ENCODE measurements around the gene RGS9. TPM values are rescaled to one million over a fixed set of nuclear protein-coding genes. Genes with fewer than 3 reads are reported as not detected.
"Not testable (repeated sequence)": the region's sequence is repeated elsewhere in the genome, so short reads cannot be mapped to it uniquely, and the experiment has no call there.

Gene RGS9
- total RNA-seq, 1 donor from 2014 or later, result 8.5 TPM

GRCh38 chr17:65177901-65178300 lies 40.7 kb downstream of the RGS9 start:
- H3K36me3 Mint-ChIP-seq (ENCODE audit: insufficient read depth), result no peaks in the 10 kb centered on the region

DNA sequence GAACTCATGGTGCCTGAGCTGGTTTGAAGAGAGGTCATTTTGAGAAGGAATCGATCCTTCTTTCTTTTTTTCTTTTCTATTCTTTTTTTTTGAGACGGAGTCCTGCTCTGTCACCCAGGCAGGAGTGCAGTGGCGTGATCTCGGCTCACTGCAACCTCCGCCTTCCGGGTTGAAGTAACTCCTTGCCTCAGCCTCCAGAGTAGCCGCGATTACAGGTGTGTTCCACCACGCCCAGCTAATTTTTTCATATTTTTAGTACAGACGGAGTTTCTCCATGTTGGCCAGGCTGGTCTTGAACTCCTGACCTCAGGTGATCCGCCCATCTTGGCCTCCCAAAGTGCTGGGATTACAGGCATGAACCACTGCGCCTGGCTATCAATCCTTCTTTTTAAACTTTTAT lies 43.1 kb downstream of the RGS9 start:
- Mint-ChIP-seq H3K4me1 (ENCODE audit: low read depth) (peaks cover 18% of the 10 kb centered on the region), H3K27me3 (peaks cover 10% of the 10 kb centered on the region), H3K27ac (peak overlapping the region; percentile 24)
- H3K4me3 Mint-ChIP-seq (ENCODE audit: low read depth); H3K36me3 Mint-ChIP-seq (ENCODE audit: insufficient read depth); DNase-seq (ENCODE audit: low spot score, unreplicated experiment); H3K9me3 Mint-ChIP-seq (ENCODE audit: low read depth): not testable (repeated sequence)

More at GRCh38 chr17:65177901-65178300, 40.7 kb downstream of the RGS9 start:
- Mint-ChIP-seq H3K9me3 (ENCODE audit: low read depth) (no peaks in the 10 kb centered on the region), H3K27me3 (no peaks in the 10 kb centered on the region), H3K4me1 (ENCODE audit: low read depth) (peaks cover 14% of the 10 kb centered on the region), H3K27ac (no peak overlapping the region), H3K4me3 (ENCODE audit: low read depth) (no peak overlapping the region)
- no peak for TF ChIP-seq CTCF (IDR thresholded peaks at IDR 0.05; ENCODE audit: unreplicated experiment)
- no peak for DNase-seq (ENCODE audit: low spot score, unreplicated experiment)

DNA sequence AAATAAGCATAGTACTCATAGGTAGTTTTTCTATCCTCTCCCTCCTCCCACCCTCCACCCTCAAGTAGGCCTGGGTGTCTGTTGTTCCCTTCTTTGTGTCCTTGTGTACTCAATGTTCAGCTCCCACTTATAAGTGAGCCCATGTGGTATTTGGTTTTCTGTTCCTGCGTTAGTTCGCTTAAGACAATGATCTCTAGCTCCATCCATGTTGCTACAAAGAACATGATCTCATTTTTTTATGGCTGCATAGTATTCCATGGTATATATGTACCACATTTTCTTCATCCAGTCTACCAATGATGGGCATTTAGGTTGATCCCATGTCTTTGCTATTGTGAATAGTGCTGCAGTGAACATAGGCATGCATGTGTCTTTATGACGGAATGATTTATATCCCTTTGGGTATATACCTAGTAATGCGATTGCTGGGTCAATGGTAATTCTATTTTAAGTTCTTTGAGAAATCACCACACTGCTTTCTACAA lies 43.6 kb downstream of the RGS9 start:
- not testable (repeated sequence) for H3K9me3 Mint-ChIP-seq (ENCODE audit: low read depth); H3K36me3 Mint-ChIP-seq (ENCODE audit: insufficient read depth); DNase-seq (ENCODE audit: low spot score, unreplicated experiment); H3K4me3 Mint-ChIP-seq (ENCODE audit: low read depth)
- Mint-ChIP-seq H3K4me1 (ENCODE audit: low read depth) (peaks cover 18% of the 10 kb centered on the region), H3K27me3 (peaks cover 10% of the 10 kb centered on the region), H3K27ac (peak overlapping the region; percentile 24)

DNA sequence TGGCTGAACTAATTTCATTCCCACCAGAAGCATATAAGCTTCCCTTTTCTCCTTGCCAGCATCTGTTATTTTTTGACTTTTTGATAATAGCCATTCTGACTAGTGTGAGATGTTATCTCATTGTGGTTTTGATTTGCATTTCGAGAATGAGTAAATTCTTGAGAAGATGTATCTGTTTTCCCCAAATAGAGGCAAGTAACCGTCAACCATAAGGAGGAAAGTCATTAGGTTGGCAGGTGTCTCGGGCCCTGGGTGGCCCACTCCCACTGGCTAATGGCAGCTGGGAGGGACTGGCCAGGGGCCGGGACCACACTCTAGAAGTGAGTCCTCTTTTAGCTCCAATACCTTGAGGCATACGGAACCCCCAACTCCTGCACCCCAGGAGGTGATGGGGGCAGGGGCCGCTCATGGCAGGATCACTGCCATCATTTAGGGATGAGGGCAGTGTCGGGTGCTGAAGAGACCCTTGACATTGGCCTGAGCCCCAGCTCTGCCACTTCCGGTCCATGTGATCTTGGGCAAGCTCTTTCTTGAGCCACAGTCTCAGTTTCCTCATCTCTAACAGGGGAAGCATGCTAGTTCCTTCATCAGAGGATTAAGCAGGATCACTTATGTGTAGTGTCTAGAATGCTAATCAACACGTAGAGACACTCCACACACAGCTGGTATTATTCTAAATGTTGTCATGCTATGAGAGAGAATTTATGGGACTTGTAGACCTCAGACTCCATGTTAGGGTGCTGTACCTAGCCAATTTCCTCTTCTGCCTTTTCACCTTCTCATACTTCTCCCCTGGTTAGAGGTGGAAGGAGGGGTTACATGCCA lies 44.3 kb downstream of the RGS9 start:
- H3K27me3 Mint-ChIP-seq, result peaks cover 10% of the 10 kb centered on the region
- H3K4me3 Mint-ChIP-seq (ENCODE audit: low read depth), result no peak overlapping the region
- DNase-seq (ENCODE audit: low spot score, unreplicated experiment), result no peak
- H3K36me3 Mint-ChIP-seq (ENCODE audit: insufficient read depth), result no peaks in the 10 kb centered on the region
- H3K9me3 Mint-ChIP-seq (ENCODE audit: low read depth), result no peaks in the 10 kb centered on the region
- no peak for TF ChIP-seq CTCF (IDR thresholded peaks at IDR 0.05; ENCODE audit: unreplicated experiment)
- no peak overlapping the region for H3K27ac Mint-ChIP-seq
- H3K4me1 Mint-ChIP-seq (ENCODE audit: low read depth), result peaks cover 18% of the 10 kb centered on the region

- H3K27ac Mint-ChIP-seq, result no peak overlapping the region
- TF ChIP-seq CTCF (IDR thresholded peaks at IDR 0.05; ENCODE audit: unreplicated experiment), result no peak
- no peak overlapping the region for H3K4me3 Mint-ChIP-seq (ENCODE audit: low read depth)
- no peak for DNase-seq (ENCODE audit: low spot score, unreplicated experiment)
- H3K27me3 Mint-ChIP-seq, result peaks cover 10% of the 10 kb centered on the region
- peaks cover 18% of the 10 kb centered on the region for H3K4me1 Mint-ChIP-seq (ENCODE audit: low read depth)
- no peaks in the 10 kb centered on the region for H3K36me3 Mint-ChIP-seq (ENCODE audit: insufficient read depth)
- no peaks in the 10 kb centered on the region for H3K9me3 Mint-ChIP-seq (ENCODE audit: low read depth)
These were observed 45.1 kb downstream of the RGS9 start for GRCh38 chr17:65182233-65182632.

- H3K36me3 Mint-ChIP-seq (ENCODE audit: insufficient read depth), result no peaks in the 10 kb centered on the region
These were observed 46.6 kb downstream of the RGS9 start for GRCh38 chr17:65183736-65184135.

More at GRCh38 chr17:65183736-65184135, 46.6 kb downstream of the RGS9 start:
- H3K9me3 Mint-ChIP-seq (ENCODE audit: low read depth), result no peaks in the 10 kb centered on the region
- peaks cover 10% of the 10 kb centered on the region for H3K27me3 Mint-ChIP-seq
- H3K4me3 Mint-ChIP-seq (ENCODE audit: low read depth), result no peak overlapping the region
- TF ChIP-seq CTCF (IDR thresholded peaks at IDR 0.05; ENCODE audit: unreplicated experiment), result no peak
- H3K4me1 Mint-ChIP-seq (ENCODE audit: low read depth), result peaks cover 16% of the 10 kb centered on the region
- no peak overlapping the region for H3K27ac Mint-ChIP-seq
- DNase-seq (ENCODE audit: low spot score, unreplicated experiment), result no peak
